K562 (cell line): ENCODE data around the gene MRPL4. TPM values are rescaled to one million over a fixed set of nuclear protein-coding genes. Genes with fewer than 3 reads are reported as not detected.

Experiments used
- BRF1 ChIP-seq: IDR thresholded peaks from 3 replicates; pipeline ENCODE4 v1.6.1; 2011; ENCODE audit warnings: borderline replicate concordance, mild to moderate bottlenecking; ENCODE audit not compliant: insufficient read length; ENCODE audit errors: extremely low read depth
- CCNT2 ChIP-seq: IDR thresholded peaks from 2 replicates; pipeline ENCODE4 v1.6.1; 2011; ENCODE audit warnings: borderline replicate concordance, low read depth, mild to moderate bottlenecking, moderate library complexity, mixed read lengths, low read length; ENCODE audit not compliant: insufficient read length; ENCODE audit errors: extremely low read depth
- ERF ChIP-seq: fragments of 450-650 bp; formaldehyde crosslinking; IDR thresholded peaks from 2 replicates; pipeline ENCODE4 v1.4.0; 2020; ENCODE audit warnings: mild to moderate bottlenecking, mixed read lengths
- FOXK1 ChIP-seq: sonication (generic); formaldehyde crosslinking; IDR thresholded peaks from 2 replicates; pipeline ENCODE4 v1.8.0; 2022; ENCODE audit warnings: missing genetic modification reagents, mild to moderate bottlenecking, borderline replicate concordance
- ID3 ChIP-seq, 2 experiments: fragments of 250-450 bp in 1 of 2; fragments of 450-650 bp in 1 of 2; sonication (Bioruptor Pico) in 1 of 2; IDR thresholded peaks; 2 replicates each; pipeline versions ENCODE4 v1.6.1 to v1.8.0; 2016 to 2021; ENCODE audit warnings: mild to moderate bottlenecking in 2 of 2, moderate library complexity in 2 of 2, missing compliant biosample characterization in 1 of 2, missing genetic modification characterization in 1 of 2
- LARP7 ChIP-seq: fragments of 450-650 bp; IDR thresholded peaks from 2 replicates; pipeline ENCODE4 v1.6.1; 2016
- NFRKB ChIP-seq: fragments of 450-650 bp; IDR thresholded peaks from 2 replicates; pipeline ENCODE4 v1.6.1; 2016; ENCODE audit warnings: low read depth
- POLR2H ChIP-seq: IDR thresholded peaks from 2 replicates; pipeline ENCODE4 v1.6.1; 2016; ENCODE audit warnings: missing genetic modification characterization, low read depth, mild to moderate bottlenecking, control low read depth, missing compliant biosample characterization, moderate library complexity
- PTBP1 ChIP-seq: fragments of 200-400 bp; formaldehyde crosslinking; IDR thresholded peaks from 2 replicates; pipeline ENCODE4 v1.6.1; 2017; ENCODE audit warnings: low read depth, low read length
- TAF15 ChIP-seq: fragments of 200-400 bp; formaldehyde crosslinking; IDR thresholded peaks from 2 replicates; pipeline ENCODE4 v1.6.1; 2017; ENCODE audit warnings: mild to moderate bottlenecking, low read depth, low read length, moderate library complexity
- ZBTB7A ChIP-seq: IDR thresholded peaks from 2 replicates; pipeline ENCODE4 v1.6.1; 2011; ENCODE audit warnings: low read depth, mild to moderate bottlenecking, low read length, moderate library complexity, borderline replicate concordance; ENCODE audit not compliant: control insufficient read depth
- ZC3H4 ChIP-seq: sonication (generic); formaldehyde crosslinking; IDR thresholded peaks from 2 replicates; pipeline ENCODE4 v1.9.0; 2021; ENCODE audit warnings: missing genetic modification reagents, borderline replicate concordance
- ZNF165 ChIP-seq: fragments of 250-450 bp; sonication (Bioruptor Pico); IDR thresholded peaks from 2 replicates; pipeline ENCODE4 v1.4.0; 2020; ENCODE audit warnings: borderline replicate concordance
- ZNF217 ChIP-seq: sonication (generic); formaldehyde crosslinking; IDR thresholded peaks from 2 replicates; pipeline ENCODE4 v1.8.0; 2022; ENCODE audit warnings: mild to moderate bottlenecking, missing genetic modification reagents
- ZNF408 ChIP-seq: fragments of 250-450 bp; sonication (Bioruptor Pico); IDR thresholded peaks from 2 replicates; pipeline ENCODE4 v1.4.0; 2020; ENCODE audit warnings: low read depth, mild to moderate bottlenecking, moderate library complexity
- polyA plus RNA-seq, 8 experiments: library from polyadenylated mRNA; depleted of rRNA in 4 of 8; stranded (reverse) in 5 of 8; unstranded in 3 of 8; fragments of >200 nt; fragmentation: Nextera tagmentation in 2 of 8; fragmentation: Illumina TruSeq in 1 of 8; extraction: Ambion mirVana in 2 of 8; extraction: Trizol in 1 of 8; gene quantifications; 2 replicates each; pipeline versions ENCODE4 v1.2.1 to v1.2.3, GENCODE V29; 2011 to 2014; ENCODE audit warnings: inconsistent platforms in 1 of 8, missing spikeins in 1 of 8
- total RNA-seq, 7 experiments: library from RNA; depleted of rRNA in 6 of 7; stranded (reverse); fragments of >200 nt in 6 of 7; fragmentation: Illumina TruSeq in 2 of 7; extraction: Trizol in 2 of 7; gene quantifications; 2 replicates each; pipeline versions ENCODE4 v1.2.1 to v1.2.3, GENCODE V29; 2011 to 2021; ENCODE audit warnings: low replicate concordance in 1 of 7
- TF ChIP-seq, protein P1 (sequence below): fragments of 450-650 bp; IDR thresholded peaks from 2 replicates; pipeline ENCODE4 v1.6.1; 2016; ENCODE audit warnings: low read depth
- TF ChIP-seq, protein P2 (sequence below): IDR thresholded peaks from 2 replicates; pipeline ENCODE4 v1.6.1; 2012; ENCODE audit warnings: low read depth, low read length, improper control_type of control experiment, borderline replicate concordance

The MRPL4 gene
- total and polyA plus RNA-seq, 9 of the 15 experiments (the other 6 are each of a cell fraction or from before 2014, with no cell fraction given), result 1.4 to 239 (median 64.9) TPM

GRCh38 chr19:10270616-10271394 is 18.8 kb downstream of the MRPL4 start, which contains the start of gene ICAM1 (continued):
- TF ChIP-seq, protein P1, sequence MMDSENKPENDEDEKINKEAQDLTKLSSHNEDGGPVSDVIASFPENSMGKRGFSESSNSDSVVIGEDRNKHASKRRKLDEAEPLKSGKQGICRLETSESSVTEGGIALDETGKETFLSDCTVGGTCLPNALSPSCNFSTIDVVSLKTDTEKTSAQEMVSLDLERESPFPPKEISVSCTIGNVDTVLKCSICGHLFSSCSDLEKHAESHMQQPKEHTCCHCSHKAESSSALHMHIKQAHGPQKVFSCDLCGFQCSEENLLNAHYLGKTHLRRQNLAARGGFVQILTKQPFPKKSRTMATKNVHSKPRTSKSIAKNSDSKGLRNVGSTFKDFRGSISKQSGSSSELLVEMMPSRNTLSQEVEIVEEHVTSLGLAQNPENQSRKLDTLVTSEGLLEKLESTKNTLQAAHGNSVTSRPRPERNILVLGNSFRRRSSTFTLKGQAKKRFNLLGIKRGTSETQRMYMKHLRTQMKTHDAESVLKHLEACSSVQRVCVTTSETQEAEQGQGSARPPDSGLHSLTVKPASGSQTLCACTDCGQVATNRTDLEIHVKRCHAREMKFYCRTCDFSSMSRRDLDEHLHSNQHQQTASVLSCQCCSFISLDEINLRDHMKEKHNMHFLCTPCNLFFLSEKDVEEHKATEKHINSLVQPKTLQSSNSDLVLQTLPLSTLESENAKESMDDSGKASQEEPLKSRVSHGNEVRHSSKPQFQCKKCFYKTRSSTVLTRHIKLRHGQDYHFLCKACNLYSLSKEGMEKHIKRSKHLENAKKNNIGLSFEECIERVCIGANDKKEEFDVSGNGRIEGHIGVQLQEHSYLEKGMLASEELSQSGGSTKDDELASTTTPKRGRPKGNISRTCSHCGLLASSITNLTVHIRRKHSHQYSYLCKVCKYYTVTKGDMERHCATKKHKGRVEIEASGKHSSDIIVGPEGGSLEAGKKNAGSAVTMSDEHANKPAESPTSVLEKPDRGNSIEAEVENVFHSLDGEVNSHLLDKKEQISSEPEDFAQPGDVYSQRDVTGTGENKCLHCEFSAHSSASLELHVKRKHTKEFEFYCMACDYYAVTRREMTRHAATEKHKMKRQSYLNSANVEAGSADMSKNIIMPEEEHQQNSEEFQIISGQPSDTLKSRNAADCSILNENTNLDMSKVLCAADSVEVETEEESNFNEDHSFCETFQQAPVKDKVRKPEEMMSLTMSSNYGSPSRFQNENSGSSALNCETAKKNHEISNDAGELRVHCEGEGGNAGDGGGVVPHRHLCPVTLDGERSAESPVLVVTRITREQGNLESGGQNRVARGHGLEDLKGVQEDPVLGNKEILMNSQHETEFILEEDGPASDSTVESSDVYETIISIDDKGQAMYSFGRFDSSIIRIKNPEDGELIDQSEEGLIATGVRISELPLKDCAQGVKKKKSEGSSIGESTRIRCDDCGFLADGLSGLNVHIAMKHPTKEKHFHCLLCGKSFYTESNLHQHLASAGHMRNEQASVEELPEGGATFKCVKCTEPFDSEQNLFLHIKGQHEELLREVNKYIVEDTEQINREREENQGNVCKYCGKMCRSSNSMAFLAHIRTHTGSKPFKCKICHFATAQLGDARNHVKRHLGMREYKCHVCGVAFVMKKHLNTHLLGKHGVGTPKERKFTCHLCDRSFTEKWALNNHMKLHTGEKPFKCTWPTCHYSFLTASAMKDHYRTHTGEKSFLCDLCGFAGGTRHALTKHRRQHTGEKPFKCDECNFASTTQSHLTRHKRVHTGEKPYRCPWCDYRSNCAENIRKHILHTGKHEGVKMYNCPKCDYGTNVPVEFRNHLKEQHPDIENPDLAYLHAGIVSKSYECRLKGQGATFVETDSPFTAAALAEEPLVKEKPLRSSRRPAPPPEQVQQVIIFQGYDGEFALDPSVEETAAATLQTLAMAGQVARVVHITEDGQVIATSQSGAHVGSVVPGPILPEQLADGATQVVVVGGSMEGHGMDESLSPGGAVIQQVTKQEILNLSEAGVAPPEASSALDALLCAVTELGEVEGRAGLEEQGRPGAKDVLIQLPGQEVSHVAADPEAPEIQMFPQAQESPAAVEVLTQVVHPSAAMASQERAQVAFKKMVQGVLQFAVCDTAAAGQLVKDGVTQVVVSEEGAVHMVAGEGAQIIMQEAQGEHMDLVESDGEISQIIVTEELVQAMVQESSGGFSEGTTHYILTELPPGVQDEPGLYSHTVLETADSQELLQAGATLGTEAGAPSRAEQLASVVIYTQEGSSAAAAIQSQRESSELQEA, result no peak
- TF ChIP-seq POLR2H (tag) (peak; percentile 89; the same call in 1 of the 2 replicates), ZC3H4 (no peak), TAF15 (no peak), CCNT2 (peak; percentile 38), ID3 (CRISPR knock-in tag; IDR thresholded peaks at IDR 0.05) (no peak), ID3 (tag; IDR thresholded peaks at IDR 0.05) (no peak), ERF (CRISPR knock-in tag) (no peak), ZNF165 (CRISPR knock-in tag) (no peak), FOXK1 (CRISPR knock-in tag) (no peak; the same call in 1 of the 2 replicates), PTBP1 (peak; percentile 90), NFRKB (0 out of 2 replicates have a peak, but pooled peaks have one; percentile 14), BRF1 (no peak), ZNF408 (CRISPR knock-in tag) (no peak), ZNF217 (no peak), ZBTB7A (peak; percentile 75; the same call in 1 of the 2 replicates), LARP7 (no peak)
- TF ChIP-seq, protein P2, sequence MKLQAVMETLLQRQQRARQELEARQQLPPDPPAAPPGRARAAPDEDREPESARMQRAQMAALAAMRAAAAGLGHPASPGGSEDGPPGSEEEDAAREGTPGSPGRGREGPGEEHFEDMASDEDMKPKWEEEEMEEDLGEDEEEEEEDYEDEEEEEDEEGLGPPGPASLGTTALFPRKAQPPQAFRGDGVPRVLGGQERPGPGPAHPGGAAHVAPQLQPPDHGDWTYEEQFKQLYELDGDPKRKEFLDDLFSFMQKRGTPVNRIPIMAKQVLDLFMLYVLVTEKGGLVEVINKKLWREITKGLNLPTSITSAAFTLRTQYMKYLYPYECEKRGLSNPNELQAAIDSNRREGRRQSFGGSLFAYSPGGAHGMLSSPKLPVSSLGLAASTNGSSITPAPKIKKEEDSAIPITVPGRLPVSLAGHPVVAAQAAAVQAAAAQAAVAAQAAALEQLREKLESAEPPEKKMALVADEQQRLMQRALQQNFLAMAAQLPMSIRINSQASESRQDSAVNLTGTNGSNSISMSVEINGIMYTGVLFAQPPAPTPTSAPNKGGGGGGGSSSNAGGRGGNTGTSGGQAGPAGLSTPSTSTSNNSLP, result no peak
